Coronary artery (tissue), 2 donors: ENCODE results near the gene PAX5.

ENCODE experiments used
- DNase-seq: peaks from one replicate; pipeline ENCODE4 v3.0.0-alpha.2; 2017; ENCODE audit warnings: low spot score
- H3K27ac ChIP-seq, 2 donors: fragments of 200-600 bp; sonication (generic); one replicate each; pipeline ENCODE4 v1.5.1; 2016 to 2019
- H3K4me3 ChIP-seq: fragments of 200-600 bp; sonication (generic); 2 replicates; pipeline ENCODE4 v1.5.1; 2016; ENCODE audit warnings: mild to moderate bottlenecking, moderate library complexity
- TF ChIP-seq, protein P1 (sequence below): fragments of 200-600 bp; sonication (generic); IDR thresholded peaks from one replicate; pipeline ENCODE4 v1.5.1; 2019; ENCODE audit warnings: antibody characterized with exemption

PAX5 gene

GRCh38 chr9:36964791-36965190 lies 69.3 kb downstream of the PAX5 start:
- DNase-seq: no peak
- Histone ChIP-seq H3K27ac (no peak overlapping the region), H3K4me3 (no peak overlapping the region)
- TF ChIP-seq, protein P1, sequence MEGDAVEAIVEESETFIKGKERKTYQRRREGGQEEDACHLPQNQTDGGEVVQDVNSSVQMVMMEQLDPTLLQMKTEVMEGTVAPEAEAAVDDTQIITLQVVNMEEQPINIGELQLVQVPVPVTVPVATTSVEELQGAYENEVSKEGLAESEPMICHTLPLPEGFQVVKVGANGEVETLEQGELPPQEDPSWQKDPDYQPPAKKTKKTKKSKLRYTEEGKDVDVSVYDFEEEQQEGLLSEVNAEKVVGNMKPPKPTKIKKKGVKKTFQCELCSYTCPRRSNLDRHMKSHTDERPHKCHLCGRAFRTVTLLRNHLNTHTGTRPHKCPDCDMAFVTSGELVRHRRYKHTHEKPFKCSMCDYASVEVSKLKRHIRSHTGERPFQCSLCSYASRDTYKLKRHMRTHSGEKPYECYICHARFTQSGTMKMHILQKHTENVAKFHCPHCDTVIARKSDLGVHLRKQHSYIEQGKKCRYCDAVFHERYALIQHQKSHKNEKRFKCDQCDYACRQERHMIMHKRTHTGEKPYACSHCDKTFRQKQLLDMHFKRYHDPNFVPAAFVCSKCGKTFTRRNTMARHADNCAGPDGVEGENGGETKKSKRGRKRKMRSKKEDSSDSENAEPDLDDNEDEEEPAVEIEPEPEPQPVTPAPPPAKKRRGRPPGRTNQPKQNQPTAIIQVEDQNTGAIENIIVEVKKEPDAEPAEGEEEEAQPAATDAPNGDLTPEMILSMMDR: no peak

DNA sequence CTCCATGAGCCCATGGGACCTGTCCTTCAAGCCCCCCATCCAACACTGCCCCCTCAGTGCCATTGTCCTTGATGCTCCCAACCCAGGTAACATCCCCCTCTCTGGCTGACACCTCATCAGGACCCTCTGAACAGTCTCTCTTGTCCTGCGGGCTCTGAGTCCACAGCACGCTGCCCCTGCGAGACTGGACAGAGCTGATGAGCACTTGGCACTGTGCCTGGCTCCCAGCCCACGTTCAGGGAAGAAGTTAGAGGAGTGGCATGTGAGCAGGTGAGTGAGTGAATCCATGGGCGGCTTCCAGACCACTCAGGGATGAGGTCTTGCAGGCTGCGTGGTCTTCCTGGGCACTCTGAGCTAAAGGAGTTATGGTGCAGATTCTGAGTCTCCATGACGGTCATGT lies 70.7 kb downstream of the PAX5 start:
- no peak overlapping the region for H3K27ac ChIP-seq
- H3K4me3 ChIP-seq: no peak overlapping the region
- TF ChIP-seq, protein P1: no peak
- no peak for DNase-seq

DNA sequence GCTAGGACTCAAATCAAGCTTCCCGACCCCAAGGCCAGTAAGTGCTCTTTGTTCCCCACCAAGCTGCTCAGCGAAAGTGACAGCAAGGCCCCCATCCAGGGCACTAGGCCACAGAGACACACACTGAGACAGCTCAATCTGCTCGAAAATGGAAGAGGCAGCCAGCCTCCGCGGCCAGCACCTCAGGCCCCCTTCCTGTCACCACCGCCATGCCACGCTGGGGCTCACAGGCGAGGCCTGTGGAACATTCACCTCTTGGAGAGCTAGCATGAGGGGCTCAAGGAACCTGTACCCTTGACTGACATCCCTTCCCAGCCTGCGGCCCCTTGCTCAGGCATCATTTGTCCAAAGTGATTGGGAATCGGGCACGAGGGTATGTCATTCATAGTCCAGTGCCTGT lies 71.4 kb downstream of the PAX5 start:
- TF ChIP-seq, protein P1: no peak
- Histone ChIP-seq H3K4me3 (no peak overlapping the region), H3K27ac (no peak overlapping the region)
- DNase-seq: no peak

GRCh38 chr9:36961561-36962325 lies 72.3 kb downstream of the PAX5 start:
- DNase-seq: no peak
- Histone ChIP-seq H3K27ac (no peak overlapping the region), H3K4me3 (peak overlapping the region; percentile 54)
- TF ChIP-seq, protein P1: no peak

- no peak for DNase-seq
- Histone ChIP-seq H3K4me3 (peak overlapping the region; percentile 54), H3K27ac (no peak overlapping the region)
- TF ChIP-seq, protein P1: no peak
Observed at GRCh38 chr9:36961051-36961450, 73.0 kb downstream of the PAX5 start.

- TF ChIP-seq, protein P1: no peak
- Histone ChIP-seq H3K27ac (no peak overlapping the region), H3K4me3 (no peak overlapping the region)
- DNase-seq: no peak
Observed at GRCh38 chr9:36960575-36960955, 73.5 kb downstream of the PAX5 start.
